Lower lobe of right lung (tissue), 2 donors: Measurements from ENCODE around the gene EIF4H. TPM values are rescaled to one million over a fixed set of nuclear protein-coding genes. Genes with fewer than 3 reads are reported as not detected.

ENCODE experiments used
- ATAC-seq, 2 donors: fragments of 200-7000 bp; cut with Tn5 transposase; one replicate each; pipeline ENCODE4 v1.9.1; 2020 to 2022; ENCODE audit warnings: mild to moderate bottlenecking in 2 of 2, moderate library complexity in 2 of 2
- DNase-seq: peaks from one replicate; pipeline ENCODE4 v3.0.0-alpha.2; 2020
- H3K27ac ChIP-seq: fragments of 200-600 bp; one replicate; pipeline ENCODE4 v1.8.0; 2022
- H3K27me3 ChIP-seq: fragments of 200-600 bp; one replicate; pipeline ENCODE4 v1.8.0; 2022; ENCODE audit warnings: low read depth
- H3K36me3 ChIP-seq: fragments of 200-600 bp; one replicate; pipeline ENCODE4 v1.8.0; 2022; ENCODE audit warnings: mild to moderate bottlenecking
- H3K4me1 ChIP-seq: fragments of 200-600 bp; one replicate; pipeline ENCODE4 v1.8.0; 2022
- H3K4me3 ChIP-seq: fragments of 200-600 bp; one replicate; pipeline ENCODE4 v1.8.0; 2022; ENCODE audit warnings: mild to moderate bottlenecking
- H3K9me3 ChIP-seq: fragments of 200-600 bp; one replicate; pipeline ENCODE4 v1.8.0; 2022
- intact Hi-C: fragments of 100-400 bp; cut with DNase I; formaldehyde crosslinking; loops from one replicate; pipeline ENCODE4 v1.11.0; 2022
- microRNA-seq: library from miRNA; unstranded; fragments of <30 nt; microRNA quantifications from one replicate; pipeline ENCODE4 v1.2.0, GENCODE V29; 2020; ENCODE audit warnings: borderline number of aligned reads
- total RNA-seq: library from RNA; stranded (reverse); fragmentation: NEBNext Ultra II Directional; extraction: Animal tissue kit (Norgen Biotek cat#: 25700); gene quantifications from one replicate; pipeline ENCODE4 v1.2.1, GENCODE V29; 2021
- TF ChIP-seq, protein P1 (sequence below): fragments of 200-600 bp; IDR thresholded peaks from one replicate; pipeline ENCODE4 v1.8.0; 2022; ENCODE audit warnings: antibody characterized with exemption, mild to moderate bottlenecking
- donor health status: DM: no; HTN: yes; CAD: no; lungs with severe emphysema.

The EIF4H gene
- total RNA-seq, 1 donor from 2014 or later, result 210 TPM

DNA sequence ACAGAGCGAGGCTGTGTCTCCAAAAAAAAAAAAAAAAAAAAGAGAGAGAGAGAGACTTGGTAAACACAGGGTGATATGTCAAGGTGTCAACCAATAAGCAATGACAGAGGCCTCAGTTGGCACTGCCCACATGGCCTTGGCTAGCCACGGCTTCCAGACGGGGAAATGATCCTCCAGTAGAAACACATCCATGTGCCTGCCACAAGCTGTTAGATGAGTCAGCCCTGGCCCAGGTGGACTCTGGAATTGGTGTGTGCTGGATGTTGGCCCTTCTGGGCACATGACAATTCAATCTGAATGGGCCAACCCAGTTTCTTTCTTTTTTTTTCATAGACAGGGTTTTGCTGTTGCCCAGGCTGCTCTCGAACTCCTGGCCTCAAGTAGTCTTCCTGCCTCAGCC, 66.3 kb downstream of the EIF4H start:
- no peak for DNase-seq
- ATAC-seq, result no peak
- Histone ChIP-seq H3K4me3 (no peak overlapping the region), H3K27me3 (no peaks in the 10 kb centered on the region), H3K27ac (no peak overlapping the region), H3K36me3 (peaks cover 96% of the 10 kb centered on the region), H3K9me3 (no peaks in the 10 kb centered on the region), H3K4me1 (peaks cover 5% of the 10 kb centered on the region)
- TF ChIP-seq, protein P1, sequence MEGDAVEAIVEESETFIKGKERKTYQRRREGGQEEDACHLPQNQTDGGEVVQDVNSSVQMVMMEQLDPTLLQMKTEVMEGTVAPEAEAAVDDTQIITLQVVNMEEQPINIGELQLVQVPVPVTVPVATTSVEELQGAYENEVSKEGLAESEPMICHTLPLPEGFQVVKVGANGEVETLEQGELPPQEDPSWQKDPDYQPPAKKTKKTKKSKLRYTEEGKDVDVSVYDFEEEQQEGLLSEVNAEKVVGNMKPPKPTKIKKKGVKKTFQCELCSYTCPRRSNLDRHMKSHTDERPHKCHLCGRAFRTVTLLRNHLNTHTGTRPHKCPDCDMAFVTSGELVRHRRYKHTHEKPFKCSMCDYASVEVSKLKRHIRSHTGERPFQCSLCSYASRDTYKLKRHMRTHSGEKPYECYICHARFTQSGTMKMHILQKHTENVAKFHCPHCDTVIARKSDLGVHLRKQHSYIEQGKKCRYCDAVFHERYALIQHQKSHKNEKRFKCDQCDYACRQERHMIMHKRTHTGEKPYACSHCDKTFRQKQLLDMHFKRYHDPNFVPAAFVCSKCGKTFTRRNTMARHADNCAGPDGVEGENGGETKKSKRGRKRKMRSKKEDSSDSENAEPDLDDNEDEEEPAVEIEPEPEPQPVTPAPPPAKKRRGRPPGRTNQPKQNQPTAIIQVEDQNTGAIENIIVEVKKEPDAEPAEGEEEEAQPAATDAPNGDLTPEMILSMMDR, result no peak
- intact Hi-C loops, result no loop called here

DNA sequence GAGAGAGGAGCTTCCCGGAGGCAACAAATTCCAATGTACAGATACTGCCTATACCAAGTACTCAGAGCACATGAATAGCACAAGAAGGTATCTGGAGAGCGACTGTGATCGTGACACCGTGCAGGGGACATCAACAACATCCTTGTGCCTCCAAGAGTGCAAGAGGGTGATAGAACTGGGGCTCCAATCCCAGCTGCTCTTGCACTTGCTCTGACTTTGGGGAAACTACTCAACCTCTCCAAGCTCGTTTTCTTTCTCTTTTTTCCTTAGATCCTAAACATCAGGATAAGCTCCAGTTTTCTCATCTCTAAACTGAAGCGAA, 67.9 kb downstream of the EIF4H start:
- Histone ChIP-seq H3K27ac (no peak overlapping the region), H3K27me3 (no peaks in the 10 kb centered on the region)

DNA sequence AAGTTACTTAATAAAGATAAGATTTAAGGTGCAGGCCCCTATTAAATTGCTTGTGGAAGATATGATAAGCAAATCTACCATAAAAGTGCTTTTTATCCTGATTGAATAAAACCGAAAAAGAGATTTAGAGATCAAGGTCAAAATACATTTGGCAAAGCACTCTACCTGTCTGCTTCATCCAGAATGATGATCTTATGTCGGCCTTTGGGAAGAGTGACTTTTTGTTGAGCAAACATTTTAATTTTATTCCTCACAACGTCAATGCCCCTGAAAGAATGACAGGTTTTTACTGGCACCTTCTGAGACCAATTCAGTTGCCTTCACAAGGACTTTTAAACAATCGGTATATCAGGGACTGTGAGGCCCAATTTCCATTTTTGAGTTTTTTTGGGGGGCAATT, 72.3 kb downstream of the EIF4H start:
- no peak for ATAC-seq
- intact Hi-C loops, result no loop called here
- no peak for DNase-seq
- TF ChIP-seq, protein P1, result no peak
- H3K9me3 ChIP-seq, result no peaks in the 10 kb centered on the region
- peaks cover 5% of the 10 kb centered on the region for H3K4me1 ChIP-seq
- no peak overlapping the region for H3K4me3 ChIP-seq
- no peaks in the 10 kb centered on the region for H3K27me3 ChIP-seq
- H3K27ac ChIP-seq, result no peak overlapping the region
- peaks cover 94% of the 10 kb centered on the region for H3K36me3 ChIP-seq

More for the DNA sequence above, 67.9 kb downstream of the EIF4H start:
- Histone ChIP-seq H3K36me3 (peaks cover 93% of the 10 kb centered on the region), H3K4me3 (no peak overlapping the region), H3K9me3 (no peaks in the 10 kb centered on the region), H3K4me1 (peaks cover 5% of the 10 kb centered on the region)
- ATAC-seq (no peak), DNase-seq (no peak)
- TF ChIP-seq, protein P1, result no peak
- intact Hi-C loops, result no loop called here

Small RNAs within 50 kb of the gene (microRNA-seq; reads per million reads assigned to microRNA genes)
- 123 reads per million, percentile 56 among the genes with 10 or more reads in this experiment for gene MIR590

Other genes with a start within 250 kb of the EIF4H start
- 83.3 TPM for gene ELN, start 146.2 kb upstream of the EIF4H start, total RNA-seq
- gene LIMK1, start 90.6 kb upstream of the EIF4H start, total RNA-seq, result 48.6 TPM
- 64.7 TPM for gene LAT2, start 35.6 kb downstream of the EIF4H start, total RNA-seq
- gene RFC2, start 80.0 kb downstream of the EIF4H start, total RNA-seq, result 18.5 TPM
- gene CLIP2, start 115.1 kb downstream of the EIF4H start, total RNA-seq, result 24.1 TPM